ENCODE results near the gene URB1.

URB1 gene

GRCh38 chr21:32303385-32303784, 89.4 kb downstream of the URB1 start:
- no peak for DNase-seq (ENCODE audit: low read depth)
- TF ChIP-seq POLR2A (IDR thresholded peaks at IDR 0.05; ENCODE audit: extremely low read depth, insufficient read length): no peak
- no peak for TF ChIP-seq MAX (IDR thresholded peaks at IDR 0.05; ENCODE audit: low read depth, low read length)
- no peak for TF ChIP-seq MYC (IDR thresholded peaks at IDR 0.05; ENCODE audit: low read depth, low read length)
- TF ChIP-seq CTCF (IDR thresholded peaks at IDR 0.05; ENCODE audit: low read depth, low read length): no peak

GRCh38 chr21:32302560-32302959, 90.3 kb downstream of the URB1 start:
- no peak overlapping the region for H3K4me3 ChIP-seq (ENCODE audit: low read depth, low read length)
- TF ChIP-seq POLR2A (IDR thresholded peaks at IDR 0.05; ENCODE audit: extremely low read depth, insufficient read length) (no peak), MYC (IDR thresholded peaks at IDR 0.05; ENCODE audit: low read depth, low read length) (no peak), CTCF (IDR thresholded peaks at IDR 0.05; ENCODE audit: low read depth, low read length) (no peak), MAX (IDR thresholded peaks at IDR 0.05; ENCODE audit: low read depth, low read length) (no peak)
- no peak for DNase-seq (ENCODE audit: low read depth)

More at GRCh38 chr21:32303385-32303784, 89.4 kb downstream of the URB1 start:
- H3K4me3 ChIP-seq (ENCODE audit: low read depth, low read length): no peak overlapping the region

GRCh38 chr21:32301596-32301995, 91.2 kb downstream of the URB1 start:
- no peak overlapping the region for H3K4me3 ChIP-seq (ENCODE audit: low read depth, low read length)
- no peak for TF ChIP-seq MAX (IDR thresholded peaks at IDR 0.05; ENCODE audit: low read depth, low read length)
- TF ChIP-seq MYC (IDR thresholded peaks at IDR 0.05; ENCODE audit: low read depth, low read length): no peak
- TF ChIP-seq POLR2A (IDR thresholded peaks at IDR 0.05; ENCODE audit: extremely low read depth, insufficient read length): no peak
- no peak for TF ChIP-seq CTCF (IDR thresholded peaks at IDR 0.05; ENCODE audit: low read depth, low read length)
- DNase-seq (ENCODE audit: low read depth): no peak

GRCh38 chr21:32300117-32300681, 92.6 kb downstream of the URB1 start:
- TF ChIP-seq MAX (IDR thresholded peaks at IDR 0.05; ENCODE audit: low read depth, low read length): no peak
- no peak for TF ChIP-seq CTCF (IDR thresholded peaks at IDR 0.05; ENCODE audit: low read depth, low read length)
- no peak for TF ChIP-seq MYC (IDR thresholded peaks at IDR 0.05; ENCODE audit: low read depth, low read length)
- no peak for TF ChIP-seq POLR2A (IDR thresholded peaks at IDR 0.05; ENCODE audit: extremely low read depth, insufficient read length)
- H3K4me3 ChIP-seq (ENCODE audit: low read depth, low read length): no peak overlapping the region
- no peak for DNase-seq (ENCODE audit: low read depth)

- no peak for DNase-seq (ENCODE audit: low read depth)
- H3K4me3 ChIP-seq (ENCODE audit: low read depth, low read length): no peak overlapping the region
- TF ChIP-seq MAX (IDR thresholded peaks at IDR 0.05; ENCODE audit: low read depth, low read length) (no peak), CTCF (IDR thresholded peaks at IDR 0.05; ENCODE audit: low read depth, low read length) (no peak), POLR2A (IDR thresholded peaks at IDR 0.05; ENCODE audit: extremely low read depth, insufficient read length) (no peak), MYC (IDR thresholded peaks at IDR 0.05; ENCODE audit: low read depth, low read length) (no peak)
These were observed 93.1 kb downstream of the URB1 start for GRCh38 chr21:32299695-32300094.

Data from NB4 (cell line).